Activated CD8-positive, alpha-beta T cell treated with anti-CD3 and anti-CD28 coated beads for 36 hours (primary cell): Measurements from ENCODE around the gene TAAR6. TPM values are rescaled to one million over a fixed set of nuclear protein-coding genes. Genes with fewer than 3 reads are reported as not detected.

Source experiments
- ATAC-seq: fragments of 200-7000 bp; cut with Tn5 transposase; one replicate; pipeline ENCODE4 v1.10.0; 2021; ENCODE audit warnings: mild to moderate bottlenecking, moderate library complexity
- CTCF ChIA-PET: fragments of 350-600 bp; sonication (Branson Sonifier 250); formaldehyde crosslinking; loops from one replicate; lab custom pipeline; 2021; ENCODE audit warnings: antibody characterized with exemption; lab: Charles Lee
- POLR2A ChIA-PET: fragments of 350-600 bp; sonication (Branson Sonifier 250); formaldehyde crosslinking; loops from one replicate; lab custom pipeline; 2021; ENCODE audit warnings: antibody characterized with exemption; lab: Charles Lee
- DNase-seq: peaks from one replicate; pipeline ENCODE4 v3.0.0-alpha.2; 2020
- H3K27ac Mint-ChIP-seq: one replicate; pipeline ENCODE4 v1.8.0; 2021; ENCODE audit warnings: mild to moderate bottlenecking, mixed read lengths
- H3K27me3 Mint-ChIP-seq: one replicate; pipeline ENCODE4 v1.8.0; 2021; ENCODE audit warnings: mixed read lengths
- H3K36me3 Mint-ChIP-seq: one replicate; pipeline ENCODE4 v1.8.0; 2021; ENCODE audit warnings: low read depth, mixed read lengths
- H3K4me1 Mint-ChIP-seq: one replicate; pipeline ENCODE4 v1.8.0; 2021; ENCODE audit warnings: low read depth, mixed read lengths
- H3K4me3 Mint-ChIP-seq: one replicate; pipeline ENCODE4 v1.8.0; 2021; ENCODE audit warnings: mild to moderate bottlenecking, moderate library complexity, mixed read lengths
- H3K9me3 Mint-ChIP-seq: one replicate; pipeline ENCODE4 v1.8.0; 2021; ENCODE audit warnings: mixed read lengths
- CTCF ChIP-seq: fragments of 200-600 bp; IDR thresholded peaks from one replicate; pipeline ENCODE4 v1.8.0; 2022; ENCODE audit warnings: antibody characterized with exemption, mild to moderate bottlenecking
- intact Hi-C: fragments of 100-400 bp; cut with micrococcal nuclease; formaldehyde crosslinking; loops from one replicate; pipeline ENCODE4 v1.10.0; 2022
- total RNA-seq, 2 experiments: library from RNA; stranded (reverse); gene quantifications; one replicate each; pipeline ENCODE4 v1.2.3, GENCODE V29; 2021

The TAAR6 gene
- total RNA-seq, 2 experiments from 2014 or later, result not detected

GRCh38 chr6:132584698-132585097, 14.6 kb downstream of the TAAR6 start:
- no peak overlapping the region for H3K27ac Mint-ChIP-seq
- POLR2A ChIA-PET, result no interaction called here
- H3K9me3 Mint-ChIP-seq, result no peaks in the 10 kb centered on the region
- H3K4me1 Mint-ChIP-seq, result no peaks in the 10 kb centered on the region
- TF ChIP-seq CTCF, result no peak
- H3K4me3 Mint-ChIP-seq, result no peak overlapping the region
- intact Hi-C loops, result no loop called here
- H3K36me3 Mint-ChIP-seq, result no peaks in the 10 kb centered on the region
- CTCF ChIA-PET, result no interaction called here
- DNase-seq, result no peak
- H3K27me3 Mint-ChIP-seq, result peaks cover 11% of the 10 kb centered on the region
- no peak for ATAC-seq

GRCh38 chr6:132587424-132587823, 17.3 kb downstream of the TAAR6 start:
- DNase-seq, result no peak
- ChIA-PET POLR2A (no interaction called here), CTCF (no interaction called here)
- Mint-ChIP-seq H3K36me3 (no peaks in the 10 kb centered on the region), H3K4me1 (no peaks in the 10 kb centered on the region), H3K9me3 (no peaks in the 10 kb centered on the region), H3K27ac (no peak overlapping the region), H3K4me3 (no peak overlapping the region), H3K27me3 (peaks cover 6% of the 10 kb centered on the region)
- ATAC-seq, result no peak
- no peak for TF ChIP-seq CTCF
- intact Hi-C loops, result no loop called here

GRCh38 chr6:132589454-132589853, 19.3 kb downstream of the TAAR6 start, which contains the start of gene TAAR5:
Gene TAAR5, minus strand, starts transcription at chr6:132589741. Its CDS starts 55 bp downstream, at chr6:132589686.
- H3K4me1 Mint-ChIP-seq, result no peaks in the 10 kb centered on the region
- ChIA-PET POLR2A (no interaction called here), CTCF (no interaction called here)
- intact Hi-C loops, result no loop called here
- H3K4me3 Mint-ChIP-seq, result no peak within 1 kb of the TSS
- no peak for TF ChIP-seq CTCF
- DNase-seq (no peak), ATAC-seq (no peak)
- peaks cover 8% of the 10 kb centered on the region for H3K27me3 Mint-ChIP-seq
- no peaks in the 10 kb centered on the region for H3K36me3 Mint-ChIP-seq
- H3K27ac Mint-ChIP-seq, result no peak within 1 kb of the TSS
- H3K9me3 Mint-ChIP-seq, result no peaks in the 10 kb centered on the region

- ATAC-seq, result no peak
- no peak for DNase-seq
- intact Hi-C loops, result no loop called here
- H3K4me3 Mint-ChIP-seq, result no peak overlapping the region
- no peaks in the 10 kb centered on the region for H3K36me3 Mint-ChIP-seq
- ChIA-PET POLR2A (no interaction called here), CTCF (no interaction called here)
- no peak for TF ChIP-seq CTCF
- H3K27me3 Mint-ChIP-seq, result peaks cover 14% of the 10 kb centered on the region
- no peaks in the 10 kb centered on the region for H3K4me1 Mint-ChIP-seq
- H3K9me3 Mint-ChIP-seq, result no peaks in the 10 kb centered on the region
- no peak overlapping the region for H3K27ac Mint-ChIP-seq
Observed at GRCh38 chr6:132590362-132590761, 20.2 kb downstream of the TAAR6 start.

GRCh38 chr6:132592855-132593254, 22.7 kb downstream of the TAAR6 start:
- Mint-ChIP-seq H3K36me3 (no peaks in the 10 kb centered on the region), H3K9me3 (no peaks in the 10 kb centered on the region), H3K4me3 (no peak overlapping the region), H3K4me1 (no peaks in the 10 kb centered on the region), H3K27ac (no peak overlapping the region), H3K27me3 (peaks cover 16% of the 10 kb centered on the region)
- intact Hi-C loops, result no loop called here
- ChIA-PET CTCF (no interaction called here), POLR2A (no interaction called here)
- DNase-seq (no peak), ATAC-seq (no peak)
- TF ChIP-seq CTCF, result no peak
